ENCODE results near the gene SUPT6H. TPM values are rescaled to one million over a fixed set of nuclear protein-coding genes. Genes with fewer than 3 reads are reported as not detected.
"Not testable (repeated sequence)": the region's sequence is repeated elsewhere in the genome, so short reads cannot be mapped to it uniquely, and the experiment has no call there.

The SUPT6H gene
- total RNA-seq, 1 donor from 2014 or later, result 65.2 TPM

DNA sequence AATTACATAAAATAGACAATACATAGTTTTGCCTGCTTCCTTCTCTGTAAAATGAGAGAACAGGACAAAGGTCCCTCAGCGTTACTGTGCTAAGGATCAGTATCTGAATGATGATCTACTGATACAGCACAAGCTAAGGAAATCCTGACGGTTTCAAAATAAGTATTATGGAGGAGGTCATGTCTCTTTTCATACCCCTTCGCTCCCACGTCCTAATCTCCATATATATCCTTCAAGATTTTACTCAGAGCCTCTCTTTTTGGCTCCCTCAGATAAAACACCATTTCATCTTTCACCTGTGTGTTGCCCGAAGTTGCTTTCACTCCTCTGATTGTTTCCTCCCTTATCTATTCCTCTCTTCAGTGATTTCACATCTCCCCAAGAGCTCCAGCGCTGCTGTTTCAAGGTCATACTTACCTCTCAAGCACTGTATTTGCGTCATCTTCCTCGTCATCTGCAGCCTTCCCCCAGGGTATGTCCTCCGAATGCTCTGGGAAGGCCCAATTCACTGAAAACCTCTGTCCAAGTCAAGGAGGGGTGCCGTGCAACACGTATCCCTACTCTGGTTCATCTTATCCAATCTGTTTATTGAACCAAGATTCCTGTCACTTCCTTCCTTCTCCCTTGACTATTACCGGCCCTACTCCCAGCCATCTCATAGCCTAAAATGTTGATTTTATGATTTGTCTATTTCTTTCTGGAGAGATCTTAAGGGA, 15.8 kb upstream of the SUPT6H start:
- no peak for DNase-seq (ENCODE audit: extremely low read depth, low read depth, low spot score)

DNA sequence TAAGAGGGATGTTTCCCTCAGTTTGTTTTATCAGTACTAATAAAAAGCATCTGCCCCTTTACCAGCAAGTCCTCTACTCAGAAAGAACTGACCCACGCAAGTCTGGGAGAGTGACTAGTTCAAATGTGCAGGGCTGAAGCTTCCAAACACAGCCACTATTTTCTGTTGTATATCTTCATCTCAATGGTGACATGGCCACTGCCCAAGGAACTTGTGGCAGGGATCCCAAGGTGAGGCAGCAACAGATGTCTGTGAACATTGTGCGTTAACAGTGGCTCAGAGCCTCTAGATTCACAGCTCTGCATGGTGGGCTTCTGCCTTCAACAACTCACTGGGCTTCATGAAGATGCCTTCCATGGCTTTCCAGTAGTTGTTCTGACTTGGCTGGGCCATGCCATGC, 13.3 kb upstream of the SUPT6H start:
- no peak for DNase-seq (ENCODE audit: extremely low read depth, low read depth, low spot score)

DNA sequence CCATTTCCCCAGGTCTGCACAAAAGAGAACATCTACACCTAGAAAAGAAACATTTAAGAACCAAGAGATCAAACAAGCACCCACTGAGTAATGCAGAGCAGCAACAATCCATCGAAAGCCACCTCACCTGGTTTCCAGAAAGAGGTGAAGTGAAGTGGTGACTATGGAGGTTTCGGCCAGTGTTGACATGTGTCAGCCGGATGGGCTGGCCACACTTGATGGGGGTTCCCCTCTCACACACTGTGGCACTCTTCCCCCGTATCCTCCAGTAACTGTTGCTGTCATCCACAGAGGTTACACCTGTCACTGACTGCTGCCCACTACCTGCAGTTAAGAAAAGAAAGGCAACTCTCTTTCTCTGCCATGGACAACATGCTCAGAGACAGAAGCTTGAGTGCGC, 6.8 kb upstream of the SUPT6H start:
- no peak for DNase-seq (ENCODE audit: extremely low read depth, low read depth, low spot score)

- DNase-seq (ENCODE audit: extremely low read depth, low read depth, low spot score), result no peak
These were observed 4.2 kb upstream of the SUPT6H start for GRCh38 chr17:28657756-28658155.

GRCh38 chr17:28658342-28658741, 3.7 kb upstream of the SUPT6H start:
- not testable (repeated sequence) for DNase-seq (ENCODE audit: extremely low read depth, low read depth, low spot score)

- not testable (repeated sequence) for DNase-seq (ENCODE audit: extremely low read depth, low read depth, low spot score)
These were observed 3.1 kb upstream of the SUPT6H start for GRCh38 chr17:28658766-28659496.

- DNase-seq (ENCODE audit: extremely low read depth, low read depth, low spot score), result not testable (repeated sequence)
These were observed 2.5 kb upstream of the SUPT6H start for GRCh38 chr17:28659497-28659881.

DNA sequence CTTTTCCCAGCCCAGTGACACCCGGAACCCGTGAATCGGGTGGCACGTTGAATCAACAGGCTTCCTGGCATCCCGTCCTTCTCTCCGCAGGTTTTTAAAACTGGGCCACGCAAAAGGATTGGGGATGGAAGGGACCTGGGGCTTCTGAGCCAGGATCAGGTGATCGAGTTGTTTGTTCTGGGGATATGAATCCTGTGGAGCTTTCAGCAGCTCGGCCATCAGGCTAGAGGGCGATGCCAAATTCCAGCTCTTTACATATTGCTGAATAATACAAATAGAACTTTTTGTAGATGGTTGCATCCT, 473 bp downstream of the SUPT6H start:
- no peak for DNase-seq (ENCODE audit: extremely low read depth, low read depth, low spot score)

GRCh38 chr17:28663723-28664122, 1.7 kb downstream of the SUPT6H start:
- no peak for DNase-seq (ENCODE audit: extremely low read depth, low read depth, low spot score)

DNA sequence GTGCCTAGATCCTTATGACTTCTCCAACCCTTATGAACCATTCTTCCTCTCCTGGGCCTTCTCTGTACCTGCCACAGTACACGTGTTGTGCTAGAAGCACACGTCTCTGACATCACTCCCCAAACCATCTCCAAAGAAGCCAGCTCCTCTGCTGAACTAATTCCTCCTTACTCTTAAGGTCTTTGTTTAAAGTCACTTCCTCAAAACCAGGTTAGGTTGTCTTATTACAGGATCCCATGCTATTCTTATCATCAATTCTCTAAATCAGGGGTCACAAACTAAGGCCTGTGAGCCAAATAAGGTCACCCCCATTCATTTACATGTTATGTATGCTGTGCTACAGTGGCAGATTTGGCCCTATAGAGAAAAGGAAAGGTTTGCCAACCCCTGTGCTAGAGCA, 4.0 kb downstream of the SUPT6H start:
- DNase-seq (ENCODE audit: extremely low read depth, low read depth, low spot score), result no peak

DNA sequence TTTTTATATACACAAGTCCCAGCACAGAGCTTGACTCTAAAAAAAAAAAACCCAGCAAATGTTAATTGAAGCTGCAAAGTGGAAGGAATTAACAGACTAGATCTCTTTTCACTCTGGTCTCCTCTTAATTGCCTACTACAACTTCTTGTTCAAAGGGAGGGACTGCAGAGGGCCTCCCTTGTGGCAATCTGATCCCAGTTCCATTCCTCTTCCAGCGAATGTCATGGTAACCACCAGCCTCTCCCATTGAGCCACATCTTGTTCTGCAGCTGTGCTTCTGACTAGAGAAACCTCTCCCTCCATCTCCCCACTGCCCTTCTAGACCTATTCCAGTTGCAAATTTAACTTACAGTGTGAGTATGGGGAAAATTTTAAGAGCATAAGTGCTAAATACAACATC, 5.9 kb downstream of the SUPT6H start:
- no peak for DNase-seq (ENCODE audit: extremely low read depth, low read depth, low spot score)

DNA sequence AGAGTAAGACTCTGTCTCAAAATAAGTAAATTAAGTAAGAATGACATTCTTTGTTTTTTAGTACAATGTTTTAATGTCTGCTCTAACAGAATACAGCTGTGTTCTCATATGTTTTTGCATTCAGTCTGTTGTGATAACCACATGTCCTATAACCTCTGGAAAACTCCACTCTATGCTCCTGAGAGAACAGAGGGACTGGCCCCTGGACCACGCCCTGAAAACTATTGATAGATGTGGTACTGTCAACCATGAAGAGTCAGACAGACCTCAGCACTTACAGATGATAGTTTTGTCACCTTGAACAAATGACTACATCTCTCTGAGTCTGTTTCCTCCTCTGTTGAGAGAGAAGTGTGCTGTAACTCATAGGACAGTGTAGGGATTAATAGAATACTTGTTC, 7.9 kb downstream of the SUPT6H start:
- DNase-seq (ENCODE audit: extremely low read depth, low read depth, low spot score), result no peak

GRCh38 chr17:28675490-28675889, 13.5 kb downstream of the SUPT6H start:
- DNase-seq (ENCODE audit: extremely low read depth, low read depth, low spot score), result no peak

DNA sequence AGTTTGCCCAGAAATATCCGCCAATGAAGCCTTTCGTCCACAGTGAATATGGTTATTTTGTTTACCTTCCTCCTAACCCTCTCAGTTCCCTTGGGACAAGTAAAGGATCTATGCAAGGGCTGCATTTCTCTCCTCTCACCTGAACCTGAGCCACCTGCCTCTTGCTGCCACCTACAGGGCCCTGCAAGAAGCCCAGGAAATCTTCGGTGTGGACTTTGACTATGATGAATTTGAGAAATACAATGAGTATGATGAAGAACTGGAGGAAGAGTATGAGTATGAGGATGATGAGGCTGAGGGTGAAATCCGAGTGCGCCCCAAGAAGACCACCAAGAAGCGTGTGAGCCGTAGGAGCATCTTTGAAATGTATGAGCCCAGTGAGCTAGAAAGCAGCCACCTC, 14.0 kb downstream of the SUPT6H start:
- DNase-seq (ENCODE audit: extremely low read depth, low read depth, low spot score), result no peak

DNA sequence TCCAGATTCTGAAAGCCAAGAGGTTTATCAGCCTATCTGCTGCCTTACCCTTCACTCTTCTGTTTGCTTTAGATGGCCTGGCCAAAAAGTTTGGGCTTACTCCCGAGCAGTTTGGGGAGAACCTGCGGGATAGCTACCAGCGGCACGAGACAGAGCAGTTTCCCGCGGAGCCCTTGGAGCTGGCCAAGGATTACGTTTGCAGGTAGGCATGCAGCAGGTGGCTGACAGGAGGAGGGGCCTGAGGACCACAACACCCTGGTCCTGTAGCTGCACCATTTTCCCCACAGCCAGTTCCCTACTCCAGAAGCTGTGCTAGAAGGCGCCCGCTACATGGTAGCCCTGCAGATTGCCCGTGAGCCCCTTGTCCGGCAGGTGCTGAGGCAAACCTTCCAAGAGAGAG, 20.6 kb downstream of the SUPT6H start:
- DNase-seq (ENCODE audit: extremely low read depth, low read depth, low spot score), result no peak

DNA sequence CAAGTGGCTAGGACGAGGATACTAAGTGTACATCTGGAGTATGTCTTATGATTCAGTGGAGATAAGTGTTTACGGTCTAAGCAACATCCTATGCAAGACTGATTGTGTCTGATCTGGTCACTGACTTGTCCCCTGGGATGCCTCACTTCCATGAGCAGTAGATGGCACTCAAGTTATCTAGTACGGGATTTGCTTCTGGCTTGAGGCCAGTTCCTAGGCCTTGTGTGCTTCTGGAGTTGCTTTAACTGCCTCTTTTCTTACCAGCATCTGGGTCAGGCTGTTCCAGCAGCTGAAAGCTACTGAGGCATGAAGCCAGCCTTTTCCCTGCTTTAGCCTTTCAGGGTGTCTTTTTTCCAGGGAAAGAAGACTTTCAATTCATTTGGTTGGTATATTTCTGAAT, 23.0 kb downstream of the SUPT6H start:
- no peak for DNase-seq (ENCODE audit: extremely low read depth, low read depth, low spot score)

DNA sequence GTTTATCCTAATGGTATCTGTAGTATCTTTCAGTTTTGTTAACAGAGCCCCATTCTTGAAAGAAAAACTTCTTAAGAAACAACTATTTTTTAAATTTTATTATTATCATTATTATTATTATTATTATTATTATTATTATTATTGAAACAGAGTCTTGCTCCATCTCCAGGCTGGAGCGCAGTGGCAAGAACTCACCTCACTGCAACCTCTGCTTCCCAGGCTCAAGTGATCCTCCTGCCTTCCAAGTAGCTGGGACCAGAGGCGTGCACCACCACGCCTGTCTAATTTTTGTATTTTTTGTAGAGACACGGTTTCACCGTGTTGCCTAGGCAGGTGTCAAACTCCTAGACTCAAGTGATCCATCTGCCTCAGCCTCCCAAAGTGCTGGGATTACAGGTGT, 23.4 kb downstream of the SUPT6H start:
- DNase-seq (ENCODE audit: extremely low read depth, low read depth, low spot score), result no peak

- no peak for DNase-seq (ENCODE audit: extremely low read depth, low read depth, low spot score)
These were observed 24.3 kb downstream of the SUPT6H start for GRCh38 chr17:28686296-28686695.

DNA sequence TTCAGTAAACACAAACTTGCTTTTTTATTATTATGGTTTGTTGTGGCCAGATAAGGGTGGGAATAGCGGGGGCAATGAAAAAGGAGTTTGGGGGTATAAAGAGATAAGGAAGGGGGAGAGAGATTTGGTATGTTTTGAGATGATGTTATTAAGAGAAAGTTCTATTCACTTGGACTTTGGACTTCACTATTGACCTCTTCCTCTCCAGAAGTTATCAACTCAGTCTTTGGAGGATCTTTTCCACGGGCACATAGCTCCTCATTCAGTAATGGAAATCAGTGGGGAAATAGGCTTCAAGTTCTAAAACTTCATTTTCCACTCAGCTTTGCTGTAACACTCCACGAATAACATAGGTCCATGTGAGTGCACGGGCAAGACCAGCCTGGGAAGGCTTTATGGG, 26.5 kb downstream of the SUPT6H start:
- no peak for DNase-seq (ENCODE audit: extremely low read depth, low read depth, low spot score)

GRCh38 chr17:28689011-28689410, 27.0 kb downstream of the SUPT6H start:
- DNase-seq (ENCODE audit: extremely low read depth, low read depth, low spot score), result no peak

- DNase-seq (ENCODE audit: extremely low read depth, low read depth, low spot score), result no peak
These were observed 31.9 kb downstream of the SUPT6H start for GRCh38 chr17:28693869-28694268.

DNA sequence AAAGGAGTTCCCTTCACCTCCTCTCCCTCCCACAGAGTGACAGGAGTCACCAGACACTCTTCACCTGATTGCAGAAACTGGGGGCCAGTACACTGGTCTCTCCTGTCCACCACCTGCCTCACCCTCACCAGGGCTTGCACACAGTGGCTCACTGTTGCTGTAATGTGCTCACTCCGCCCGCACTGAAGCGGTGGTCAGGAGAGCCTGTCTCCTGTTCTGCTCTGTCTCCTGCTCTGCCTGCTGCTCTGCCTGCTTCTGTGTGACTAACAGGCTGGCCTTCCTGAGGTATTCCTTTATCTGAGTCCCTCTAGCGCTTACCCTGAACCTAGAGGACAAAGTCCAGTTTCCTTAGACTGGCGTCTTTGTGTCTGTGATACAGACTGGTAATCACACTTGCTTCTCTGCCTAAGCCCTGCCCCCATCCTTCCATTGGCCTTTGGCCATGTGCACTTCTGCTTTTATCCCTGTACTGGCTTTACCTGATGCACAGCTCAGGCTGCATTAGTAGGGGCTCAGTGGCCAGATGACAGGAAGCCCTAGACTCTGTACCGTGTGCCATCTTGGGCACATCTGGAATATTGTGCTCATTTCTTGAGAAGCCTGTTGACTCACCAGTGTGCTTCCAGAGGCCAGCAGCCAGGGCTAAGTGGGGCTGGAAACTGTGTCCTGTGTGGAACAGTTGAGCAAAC, 36.4 kb downstream of the SUPT6H start:
- no peak for DNase-seq (ENCODE audit: extremely low read depth, low read depth, low spot score)

Data from glomerular endothelial cell (primary cell).